H7 (cell line): ENCODE measurements around the gene ATP8B3. TPM values are rescaled to one million over a fixed set of nuclear protein-coding genes. Genes with fewer than 3 reads are reported as not detected.
"Not testable (repeated sequence)": the region's sequence is repeated elsewhere in the genome, so short reads cannot be mapped to it uniquely, and the experiment has no call there.

Experiments
- DNase-seq: peaks from one replicate; pipeline ENCODE4 v3.0.0; 2012
- H3K27me3 ChIP-seq: 2 replicates; pipeline ENCODE4 v1.6.0; 2011; ENCODE audit warnings: mild to moderate bottlenecking, low read length; ENCODE audit not compliant: control insufficient read depth, insufficient read depth
- H3K36me3 ChIP-seq: replicated peaks from 2 replicates; pipeline ENCODE4 v1.5.1; 2011; ENCODE audit warnings: low read length; ENCODE audit not compliant: control insufficient read depth, insufficient read depth
- H3K4me3 ChIP-seq: 2 replicates; pipeline ENCODE4 v1.5.1; 2011; ENCODE audit warnings: low read depth, mild to moderate bottlenecking, control low read depth, low read length, moderate library complexity; ENCODE audit not compliant: insufficient read depth
- total RNA-seq: library from RNA; depleted of rRNA; stranded (reverse); fragments of >200 nt; shearing (Covaris generic); gene quantifications from 2 replicates; pipeline ENCODE4 v1.2.3, GENCODE V29; 2014

ATP8B3 gene
- total RNA-seq, 1 experiment from 2014 or later: 7.4 TPM

DNA sequence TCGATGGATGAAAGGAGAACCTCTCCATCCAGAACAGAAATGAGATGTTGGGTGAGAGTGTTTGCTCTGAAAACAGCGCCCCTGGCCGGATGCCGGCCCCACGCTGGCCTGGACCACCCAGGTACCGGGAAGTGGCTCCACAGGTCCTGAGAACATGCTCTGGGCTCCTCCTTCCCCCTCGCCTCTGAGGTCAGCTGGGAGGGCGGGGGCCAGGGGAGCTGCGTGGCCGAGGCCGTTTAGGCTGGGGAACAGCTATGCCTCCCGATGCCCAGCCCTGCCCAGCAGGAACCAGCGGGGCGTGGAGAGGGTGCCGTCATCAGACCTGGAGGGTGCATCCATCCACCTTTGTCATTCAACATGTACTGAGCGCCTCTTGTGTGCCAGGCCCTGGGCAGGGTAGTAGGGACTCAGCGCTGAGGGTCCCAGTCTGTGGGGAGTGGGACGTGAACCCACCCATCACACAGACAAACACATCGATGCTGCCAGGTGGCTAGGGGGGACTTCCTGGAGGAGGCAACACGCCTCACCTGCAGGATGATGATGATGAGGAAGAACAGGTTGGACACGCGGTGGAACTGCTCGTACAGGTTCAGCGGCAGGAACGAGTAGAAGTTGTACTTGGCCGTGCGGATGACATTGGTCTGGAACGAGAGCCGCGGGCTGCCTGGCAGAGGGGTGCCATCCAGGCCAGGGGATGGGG, 4.2 kb downstream of the ATP8B3 start:
- Histone ChIP-seq H3K36me3 (no peaks in the 10 kb centered on the region), H3K27me3 (no peaks in the 10 kb centered on the region; the same call in 1 of the 2 replicates), H3K4me3 (no peak overlapping the region)
- DNase-seq: peak; percentile 73

DNA sequence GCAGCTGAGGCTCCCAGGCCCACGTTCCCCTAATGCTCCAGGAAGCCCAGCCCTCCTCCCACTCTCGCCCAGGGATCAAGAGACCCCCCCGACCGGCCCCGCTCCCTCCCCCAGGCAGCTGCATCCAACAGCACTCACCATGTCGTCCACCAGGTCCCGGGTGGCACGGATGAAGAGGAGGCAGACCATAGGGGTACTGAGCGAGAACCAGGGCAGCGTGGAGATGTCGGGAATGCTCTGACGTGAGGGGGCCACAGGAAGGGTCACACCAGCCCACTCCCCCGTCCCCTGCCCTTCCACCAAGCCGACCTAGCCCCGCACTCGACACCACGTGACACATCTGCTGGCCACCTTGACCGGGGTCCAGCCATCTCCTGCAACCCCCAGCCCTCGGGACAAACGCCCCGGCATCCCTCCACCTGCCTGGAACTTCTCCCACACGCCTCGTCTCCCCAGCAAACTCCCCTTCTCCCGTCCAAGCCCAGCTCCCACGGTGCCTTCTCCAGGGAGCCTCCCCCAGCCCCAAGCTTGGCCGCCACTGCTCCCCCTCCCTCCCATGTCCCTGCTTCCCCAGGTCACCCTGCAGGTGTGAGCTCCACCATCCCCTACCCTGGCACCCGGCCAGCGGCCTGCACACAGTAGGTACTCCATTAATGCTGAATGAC, 4.9 kb downstream of the ATP8B3 start:
- Histone ChIP-seq H3K4me3 (no peak overlapping the region), H3K36me3 (no peaks in the 10 kb centered on the region), H3K27me3 (no peaks in the 10 kb centered on the region; the same call in 1 of the 2 replicates)
- no peak for DNase-seq

DNA sequence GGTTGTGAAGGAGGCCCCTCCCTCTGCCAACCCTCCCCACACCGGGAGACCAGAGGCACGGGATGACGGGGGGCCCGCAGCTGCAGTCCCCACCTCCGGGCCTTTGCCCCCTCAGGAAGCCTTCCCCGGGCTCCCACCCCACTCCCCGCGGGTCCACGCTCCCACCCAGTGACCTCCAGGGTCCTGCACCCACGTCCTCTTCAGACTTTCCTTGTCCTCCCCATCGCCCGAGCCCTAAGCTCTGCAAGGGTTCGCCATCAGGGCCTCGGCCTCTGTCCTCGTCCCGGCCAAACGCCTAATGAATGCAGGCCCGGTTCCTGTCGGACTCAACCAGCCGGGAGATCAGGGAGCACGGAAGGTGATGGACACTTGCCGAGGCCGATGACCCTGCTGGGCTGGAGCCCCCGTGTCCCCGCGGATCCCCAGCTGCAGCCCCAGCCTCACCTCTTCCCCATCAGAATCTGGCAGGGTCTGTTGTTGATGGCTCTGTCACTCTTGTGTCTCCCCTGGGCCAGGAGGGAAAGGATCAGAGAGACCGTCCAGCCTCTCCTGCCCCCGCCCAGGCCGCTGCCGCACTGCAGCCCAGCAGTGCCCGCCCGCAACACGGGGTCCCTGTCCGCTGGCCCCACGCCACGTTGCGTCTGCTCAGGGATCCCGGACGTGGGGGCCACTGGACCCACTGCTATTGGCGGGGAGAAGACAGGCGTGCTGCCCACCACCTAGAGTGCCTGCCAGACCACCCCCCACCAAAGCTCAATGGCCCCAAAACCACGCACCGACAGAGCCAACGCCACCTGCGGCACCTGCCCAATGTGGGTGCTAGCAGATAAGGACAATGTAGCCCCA, 5.7 kb downstream of the ATP8B3 start:
- no peak overlapping the region for H3K4me3 ChIP-seq
- H3K27me3 ChIP-seq: no peaks in the 10 kb centered on the region; the same call in 1 of the 2 replicates
- no peak for DNase-seq

GRCh38 chr19:1805401-1806183, 6.5 kb downstream of the ATP8B3 start:
- no peak overlapping the region for H3K4me3 ChIP-seq
- H3K36me3 ChIP-seq: no peaks in the 10 kb centered on the region
- DNase-seq: no peak
- no peaks in the 10 kb centered on the region for H3K27me3 ChIP-seq

More for the DNA sequence above, 5.7 kb downstream of the ATP8B3 start:
- no peaks in the 10 kb centered on the region for H3K36me3 ChIP-seq

- no peaks in the 10 kb centered on the region for H3K36me3 ChIP-seq
- no peaks in the 10 kb centered on the region for H3K27me3 ChIP-seq
- no peak overlapping the region for H3K4me3 ChIP-seq
Observed at GRCh38 chr19:1804858-1805257, 7.2 kb downstream of the ATP8B3 start.

DNA sequence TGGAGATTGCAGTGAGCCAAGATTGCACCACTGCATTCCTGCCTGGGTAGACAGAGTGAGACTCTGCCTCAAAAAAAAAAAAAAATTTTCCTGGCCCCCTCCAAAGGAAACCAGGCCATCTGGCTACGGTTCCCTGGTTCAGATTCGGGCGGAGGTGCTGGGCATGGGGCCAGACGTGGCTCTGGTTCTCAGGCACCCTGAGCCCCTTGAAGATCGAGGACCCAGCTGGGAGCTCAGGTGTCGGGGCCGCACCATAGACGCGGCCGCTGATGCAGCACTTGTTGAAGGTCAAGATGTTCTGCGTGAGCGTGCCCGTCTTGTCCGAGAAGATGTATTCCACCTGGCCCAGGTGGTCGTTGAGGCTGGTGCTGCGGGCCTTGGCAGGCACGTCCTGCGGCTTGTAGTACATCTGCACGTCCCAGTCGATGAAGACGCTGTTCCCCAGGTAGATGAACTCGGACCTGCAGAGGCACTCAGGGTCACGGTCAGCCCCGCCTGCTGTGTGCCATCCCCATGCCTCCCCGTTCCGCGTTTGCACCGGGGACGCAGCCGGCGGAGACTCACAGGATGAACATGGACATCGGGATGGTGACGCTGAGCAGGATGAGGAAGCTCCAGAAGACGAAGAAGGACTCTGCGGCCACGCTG, 12.3 kb downstream of the ATP8B3 start:
- no peaks in the 10 kb centered on the region for H3K36me3 ChIP-seq
- H3K27me3 ChIP-seq: no peaks in the 10 kb centered on the region
- DNase-seq: no peak
- no peak overlapping the region for H3K4me3 ChIP-seq

More at GRCh38 chr19:1804858-1805257, 7.2 kb downstream of the ATP8B3 start:
- DNase-seq: no peak

GRCh38 chr19:1797313-1797712, 14.8 kb downstream of the ATP8B3 start:
- not testable (repeated sequence) for H3K36me3 ChIP-seq, H3K4me3 ChIP-seq, DNase-seq, H3K27me3 ChIP-seq

GRCh38 chr19:1796395-1797142, 15.5 kb downstream of the ATP8B3 start:
- Histone ChIP-seq H3K36me3 (no peaks in the 10 kb centered on the region), H3K4me3 (no peak overlapping the region), H3K27me3 (no peaks in the 10 kb centered on the region)
- DNase-seq: no peak

GRCh38 chr19:1794424-1795172, 17.5 kb downstream of the ATP8B3 start:
- Histone ChIP-seq H3K4me3 (no peak overlapping the region), H3K36me3 (no peaks in the 10 kb centered on the region), H3K27me3 (peaks cover 1% of the 10 kb centered on the region)
- peak; percentile 82 for DNase-seq

DNA sequence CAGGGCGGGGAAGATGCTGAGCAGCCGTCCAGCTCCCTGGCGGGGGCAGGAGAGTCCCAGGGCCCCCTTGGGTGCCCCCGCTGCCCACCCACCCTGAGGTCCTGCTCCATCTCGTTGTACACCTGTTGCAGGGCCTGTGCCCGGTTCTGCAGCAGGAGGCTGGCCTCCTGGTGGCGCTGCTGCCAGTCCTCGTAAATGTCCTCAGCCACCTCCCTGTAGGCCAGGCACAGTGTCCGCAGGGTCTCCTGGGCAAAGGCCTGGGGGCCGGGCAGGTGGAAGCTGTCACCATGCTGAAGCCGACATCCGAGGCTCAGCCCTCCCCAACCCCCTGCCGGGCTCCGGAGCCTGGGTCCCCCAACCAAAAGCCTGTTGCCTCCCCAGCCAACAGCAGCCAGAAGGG, 20.2 kb downstream of the ATP8B3 start:
- no peak for DNase-seq
- H3K36me3 ChIP-seq: no peaks in the 10 kb centered on the region
- H3K27me3 ChIP-seq: peaks cover 12% of the 10 kb centered on the region
- H3K4me3 ChIP-seq: no peak overlapping the region

- peaks cover 12% of the 10 kb centered on the region for H3K27me3 ChIP-seq
- DNase-seq: peak; percentile 83
- H3K4me3 ChIP-seq: peak overlapping the region; percentile 12; the same call in 1 of the 2 replicates
- no peaks in the 10 kb centered on the region for H3K36me3 ChIP-seq
Observed at GRCh38 chr19:1790054-1790792, 21.9 kb downstream of the ATP8B3 start.
